Eye (tissue), 1 donor: ENCODE data around the gene PPARD.

Experiments
- DNase-seq: peaks from one replicate; pipeline ENCODE4 v3.0.0-alpha.2; 2015

Gene PPARD

GRCh38 chr6:35474942-35475570, 132.7 kb downstream of the PPARD start:
- no peak for DNase-seq

- no peak for DNase-seq
Measured at GRCh38 chr6:35475573-35475972, 133.2 kb downstream of the PPARD start.

GRCh38 chr6:35476004-35476403, 133.6 kb downstream of the PPARD start:
- DNase-seq = no peak

GRCh38 chr6:35477028-35477427, 134.7 kb downstream of the PPARD start:
- DNase-seq = no peak
